GM23338 (cell line): ENCODE data around the gene UST.

Source experiments
- CREB1 ChIP-seq: fragments of 250-450 bp; sonication (Bioruptor Pico); IDR thresholded peaks from 2 replicates; pipeline ENCODE4 v1.5.0; 2020; ENCODE audit warnings: low read depth, mild to moderate bottlenecking, moderate library complexity
- CTCF ChIP-seq, 2 experiments: fragments of 200-600 bp in 1 of 2; sonication (generic) in 1 of 2; conservative IDR thresholded peaks; 2 replicates each; pipeline versions ENCODE4 v1.5.1 to v1.6.1; 2016 to 2017; ENCODE audit warnings: antibody characterized with exemption in 2 of 2, low read depth in 2 of 2, mild to moderate bottlenecking in 2 of 2, moderate library complexity in 1 of 2
- ETS1 ChIP-seq: IDR thresholded peaks from 2 replicates; pipeline ENCODE4 v1.6.1; 2016; ENCODE audit warnings: antibody characterized with exemption
- EZH2 ChIP-seq: fragments of 200-600 bp; sonication (generic); IDR thresholded peaks from one replicate; pipeline ENCODE4 v1.8.0; 2017; ENCODE audit warnings: antibody characterized with exemption, mild to moderate bottlenecking, low read depth; ENCODE audit not compliant: unreplicated experiment
- EZH2phosphoT487 ChIP-seq: fragments of 200-600 bp; sonication (generic); IDR thresholded peaks from one replicate; pipeline ENCODE4 v1.8.1; 2018; ENCODE audit warnings: antibody characterized with exemption; ENCODE audit not compliant: unreplicated experiment
- JUNB ChIP-seq: IDR thresholded peaks from one replicate; pipeline ENCODE4 v1.6.1; 2016; ENCODE audit warnings: antibody characterized with exemption; ENCODE audit not compliant: unreplicated experiment
- NANOG ChIP-seq: IDR thresholded peaks from 2 replicates; pipeline ENCODE4 v1.6.1; 2016; ENCODE audit warnings: antibody characterized with exemption, borderline replicate concordance
- POLR2AphosphoS5 ChIP-seq: IDR thresholded peaks from 2 replicates; pipeline ENCODE4 v1.6.1; 2016; ENCODE audit warnings: antibody characterized with exemption, low read depth
- STAT1 ChIP-seq: IDR thresholded peaks from one replicate; pipeline ENCODE4 v1.6.1; 2016; ENCODE audit warnings: antibody characterized with exemption; ENCODE audit not compliant: unreplicated experiment
- ZNF114 ChIP-seq: fragments of 250-450 bp; sonication (Bioruptor Pico); IDR thresholded peaks from 2 replicates; pipeline ENCODE4 v1.5.0; 2020; ENCODE audit warnings: mild to moderate bottlenecking, moderate library complexity
- ZNF331 ChIP-seq: fragments of 250-450 bp; sonication (Bioruptor Pico); IDR thresholded peaks from 2 replicates; pipeline ENCODE4 v1.5.0; 2020; ENCODE audit warnings: low read depth, mild to moderate bottlenecking, moderate library complexity
- ZNF462 ChIP-seq: fragments of 250-450 bp; sonication (Bioruptor Pico); IDR thresholded peaks from 2 replicates; pipeline ENCODE4 v1.5.0; 2020; ENCODE audit warnings: mild to moderate bottlenecking, moderate library complexity
- TF ChIP-seq, protein P1 (sequence below): IDR thresholded peaks from one replicate; pipeline ENCODE4 v1.6.1; 2018; ENCODE audit warnings: antibody characterized with exemption; ENCODE audit not compliant: unreplicated experiment

- TF ChIP-seq CTCF (conservative IDR thresholded peaks at IDR 0.05; ENCODE audit: low read depth in 2 of 2) (no peak), EZH2phosphoT487 (no peak), EZH2 (no peak), JUNB (no peak), POLR2AphosphoS5 (no peak), CREB1 (no peak), ETS1 (no peak), STAT1 (no peak), ZNF114 (no peak), NANOG (no peak), ZNF331 (CRISPR knock-in tag) (no peak), ZNF462 (no peak)
- TF ChIP-seq, protein P1, sequence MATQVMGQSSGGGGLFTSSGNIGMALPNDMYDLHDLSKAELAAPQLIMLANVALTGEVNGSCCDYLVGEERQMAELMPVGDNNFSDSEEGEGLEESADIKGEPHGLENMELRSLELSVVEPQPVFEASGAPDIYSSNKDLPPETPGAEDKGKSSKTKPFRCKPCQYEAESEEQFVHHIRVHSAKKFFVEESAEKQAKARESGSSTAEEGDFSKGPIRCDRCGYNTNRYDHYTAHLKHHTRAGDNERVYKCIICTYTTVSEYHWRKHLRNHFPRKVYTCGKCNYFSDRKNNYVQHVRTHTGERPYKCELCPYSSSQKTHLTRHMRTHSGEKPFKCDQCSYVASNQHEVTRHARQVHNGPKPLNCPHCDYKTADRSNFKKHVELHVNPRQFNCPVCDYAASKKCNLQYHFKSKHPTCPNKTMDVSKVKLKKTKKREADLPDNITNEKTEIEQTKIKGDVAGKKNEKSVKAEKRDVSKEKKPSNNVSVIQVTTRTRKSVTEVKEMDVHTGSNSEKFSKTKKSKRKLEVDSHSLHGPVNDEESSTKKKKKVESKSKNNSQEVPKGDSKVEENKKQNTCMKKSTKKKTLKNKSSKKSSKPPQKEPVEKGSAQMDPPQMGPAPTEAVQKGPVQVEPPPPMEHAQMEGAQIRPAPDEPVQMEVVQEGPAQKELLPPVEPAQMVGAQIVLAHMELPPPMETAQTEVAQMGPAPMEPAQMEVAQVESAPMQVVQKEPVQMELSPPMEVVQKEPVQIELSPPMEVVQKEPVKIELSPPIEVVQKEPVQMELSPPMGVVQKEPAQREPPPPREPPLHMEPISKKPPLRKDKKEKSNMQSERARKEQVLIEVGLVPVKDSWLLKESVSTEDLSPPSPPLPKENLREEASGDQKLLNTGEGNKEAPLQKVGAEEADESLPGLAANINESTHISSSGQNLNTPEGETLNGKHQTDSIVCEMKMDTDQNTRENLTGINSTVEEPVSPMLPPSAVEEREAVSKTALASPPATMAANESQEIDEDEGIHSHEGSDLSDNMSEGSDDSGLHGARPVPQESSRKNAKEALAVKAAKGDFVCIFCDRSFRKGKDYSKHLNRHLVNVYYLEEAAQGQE: no peak
Observed at GRCh38 chr6:148822819-148823218, 76.0 kb downstream of the UST start.
